Tibial nerve (tissue), 4 donors: ENCODE results near the gene NBAS. TPM values are rescaled to one million over a fixed set of nuclear protein-coding genes. Genes with fewer than 3 reads are reported as not detected.

Experiments used
- DNase-seq, 2 donors: peaks; one replicate each; pipeline ENCODE4 v3.0.0-alpha.2; 2019; ENCODE audit warnings: low spot score in 2 of 2
- H3K27ac ChIP-seq, 4 donors: fragments of 200-600 bp; sonication (generic) in 3 of 4; one replicate each; pipeline ENCODE4 v1.5.1; 2017 to 2019; ENCODE audit warnings: mild to moderate bottlenecking in 1 of 4
- H3K27me3 ChIP-seq, 2 donors: fragments of 200-600 bp; sonication (generic) in 1 of 2; one replicate each; pipeline versions ENCODE4 v1.5.1 to v1.6.0; 2017 to 2019
- H3K36me3 ChIP-seq, 3 donors: fragments of 200-600 bp; sonication (generic); one replicate each; pipeline ENCODE4 v1.5.1; 2018 to 2019
- H3K4me1 ChIP-seq, 4 donors: fragments of 200-600 bp; sonication (generic) in 3 of 4; one replicate each; pipeline ENCODE4 v1.5.1; 2017 to 2019
- H3K4me3 ChIP-seq, 4 donors: fragments of 200-600 bp; sonication (generic) in 3 of 4; one replicate each; pipeline ENCODE4 v1.5.1; 2017 to 2019; ENCODE audit warnings: mild to moderate bottlenecking in 1 of 4, moderate library complexity in 1 of 4
- H3K9me3 ChIP-seq, 4 donors: fragments of 200-600 bp; sonication (generic) in 3 of 4; one replicate each; pipeline ENCODE4 v1.5.1; 2017 to 2019
- CTCF ChIP-seq, 5 experiments: fragments of 200-600 bp in 3 of 5; fragments of 450-650 bp in 2 of 5; sonication (generic) in 3 of 5; IDR thresholded peaks; one replicate each; pipeline ENCODE4 v1.5.1; 2016 to 2019; ENCODE audit warnings: antibody characterized with exemption in 5 of 5, mild to moderate bottlenecking in 3 of 5, moderate library complexity in 2 of 5
- EP300 ChIP-seq, 2 donors: sonication (generic); formaldehyde crosslinking; IDR thresholded peaks; one replicate each; pipeline ENCODE4 v1.6.1; 2017; ENCODE audit warnings: antibody characterized with exemption in 2 of 2, mild to moderate bottlenecking in 1 of 2
- POLR2A ChIP-seq, 2 donors: fragments of 450-650 bp; IDR thresholded peaks; one replicate each; pipeline ENCODE4 v1.6.1; 2017; ENCODE audit warnings: antibody characterized with exemption in 2 of 2, mild to moderate bottlenecking in 2 of 2, moderate library complexity in 2 of 2
- WGBS, 2 donors: methylation state at CpG; one replicate each; pipeline ENCODE4 v1.1.5; 2018; 5-methylcytosine and 5-hydroxymethylcytosine counted together
- total RNA-seq, 4 donors: library from RNA; depleted of rRNA; stranded (reverse); fragments of >200 nt; gene quantifications; one replicate each; pipeline ENCODE4 v1.1.0, GENCODE V29; 2016

NBAS gene
- total RNA-seq, 4 donors from 2014 or later: 49.0 to 59.1 (median 55.1) TPM

DNA sequence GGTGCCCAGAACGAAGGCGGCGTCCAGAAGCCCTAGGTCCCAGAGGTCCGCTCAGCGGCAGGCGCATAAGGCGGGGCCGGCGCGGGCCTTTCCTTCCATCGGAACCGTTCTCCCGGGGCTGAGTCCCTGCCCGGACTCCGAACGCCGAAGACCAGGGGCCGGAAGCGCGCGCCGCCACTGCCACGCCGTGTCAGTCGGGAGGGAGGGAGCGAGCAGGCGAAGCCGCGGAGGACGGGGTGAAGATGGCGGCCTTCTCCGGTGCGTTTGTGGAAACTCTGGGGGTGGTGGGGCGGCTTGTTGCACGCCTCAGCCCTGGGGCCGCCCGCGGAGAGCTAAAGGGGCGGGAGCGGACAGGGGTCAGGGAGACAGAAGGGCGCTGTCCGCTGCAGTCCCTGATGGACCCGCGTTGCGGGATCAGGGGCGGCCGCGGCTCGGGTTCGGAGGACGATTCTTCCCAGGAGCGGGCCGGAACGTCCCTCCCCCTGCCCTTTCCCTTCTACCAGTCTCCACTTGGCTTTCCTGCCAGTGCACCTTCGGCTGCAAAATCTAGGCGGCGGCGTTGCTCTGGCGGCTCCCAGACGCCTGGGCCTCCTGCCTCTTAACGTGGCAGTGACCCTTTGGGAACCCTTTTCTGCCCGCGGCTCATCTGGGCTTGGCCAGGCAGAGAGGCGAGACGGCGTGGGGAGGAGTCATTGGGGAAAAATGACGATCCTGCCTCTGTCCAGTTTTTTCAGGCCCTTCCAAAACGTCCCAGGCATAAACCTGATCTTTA, 30.7 kb upstream of the NBAS start, which contains the start of gene DDX1:
Gene DDX1, plus strand, starts transcription at position 177 of the 772 bp plus-strand sequence. Its CDS starts 66 bp downstream, at position 243.
- WGBS, 2 donors: 0 to 1% methylated on average over 39 to 40 of the region's 68 CpGs

GRCh38 chr2:15591373-15591691, 30.2 kb upstream of the NBAS start:
- H3K4me3 ChIP-seq: peak overlapping the region; percentile 81 to 92 (median 84)
- TF ChIP-seq EP300 (IDR thresholded peaks at IDR 0.05): no peak
- H3K27ac ChIP-seq: peak overlapping the region; percentile 64 to 95 (median 88)
- 17 to 21% methylated on average over 7 of the region's 7 CpGs for WGBS, 2 donors
- H3K27me3 ChIP-seq: no peaks in the 10 kb centered on the region
- no peak for DNase-seq
- no peaks in the 10 kb centered on the region for H3K9me3 ChIP-seq
- peaks cover 0 to 8% (median 0%) of the 10 kb centered on the region in 3 donors for H3K36me3 ChIP-seq
- peaks cover 0 to 32% (median 6%) of the 10 kb centered on the region in 4 donors for H3K4me1 ChIP-seq

More for the DNA sequence above, 30.7 kb upstream of the NBAS start, which contains the start of gene DDX1:
- Histone ChIP-seq H3K9me3 (no peaks in the 10 kb centered on the region), H3K27ac (peak within 1 kb of the TSS; percentile 64 to 95 (median 88)), H3K27me3 (no peaks in the 10 kb centered on the region), H3K4me1 (peaks cover 0 to 32% (median 6%) of the 10 kb centered on the region in 4 donors), H3K4me3 (peak within 1 kb of the TSS; percentile 81 to 92 (median 84)), H3K36me3 (peaks cover 0 to 14% (median 0%) of the 10 kb centered on the region in 3 donors)
- TF ChIP-seq POLR2A (IDR thresholded peaks at IDR 0.05) (peak in 1 of 2 donors; percentile 56), CTCF (IDR thresholded peaks at IDR 0.05) (peak in 1 of 5 experiments; percentile 27), EP300 (IDR thresholded peaks at IDR 0.05) (peak; percentile 52 to 95)
- peak; percentile 69 to 70 for DNase-seq

DNA sequence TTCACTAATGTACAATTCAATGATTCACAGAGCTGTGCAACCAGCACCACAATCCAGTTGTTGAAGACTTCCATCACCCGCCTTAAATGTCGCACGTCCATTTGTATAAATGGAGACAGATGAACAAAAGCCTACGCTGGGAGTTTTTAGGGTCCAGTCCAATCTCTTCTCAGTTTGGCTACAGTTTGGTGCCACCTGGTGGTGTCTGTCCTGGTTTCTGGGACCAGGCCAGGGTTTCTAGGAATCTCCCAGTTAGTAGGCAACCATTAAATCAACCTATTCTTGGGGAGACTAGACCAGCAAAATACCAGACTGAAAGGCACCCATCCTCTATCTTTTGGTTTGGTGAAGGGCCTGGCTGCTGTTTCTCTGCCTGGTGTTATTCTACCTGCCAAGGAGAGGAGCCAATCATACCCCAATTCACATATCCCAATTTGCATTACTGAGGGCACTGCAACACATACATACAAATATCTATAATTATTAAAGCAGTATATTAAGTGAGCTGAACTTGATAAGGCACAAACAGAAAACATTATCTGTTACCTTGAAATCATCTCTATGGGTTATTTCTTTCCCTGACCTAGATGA, 27.3 kb upstream of the NBAS start:
- peaks cover 0 to 17% (median 4%) of the 10 kb centered on the region in 4 donors for H3K4me1 ChIP-seq
- no peaks in the 10 kb centered on the region for H3K36me3 ChIP-seq
- 23 to 25% methylated on average over 4 of the region's 4 CpGs for WGBS, 2 donors
- TF ChIP-seq CTCF (IDR thresholded peaks at IDR 0.05) (peak; percentile 8 to 36 (median 13)), EP300 (IDR thresholded peaks at IDR 0.05) (no peak), POLR2A (IDR thresholded peaks at IDR 0.05) (no peak)
- DNase-seq: peak; percentile 16 to 55
- H3K27me3 ChIP-seq: no peaks in the 10 kb centered on the region
- no peak overlapping the region for H3K27ac ChIP-seq
- no peaks in the 10 kb centered on the region for H3K9me3 ChIP-seq
- H3K4me3 ChIP-seq: no peak overlapping the region

- Histone ChIP-seq H3K4me3 (no peak overlapping the region), H3K9me3 (no peaks in the 10 kb centered on the region), H3K4me1 (no peaks in the 10 kb centered on the region), H3K27ac (no peak overlapping the region), H3K36me3 (no peaks in the 10 kb centered on the region), H3K27me3 (no peaks in the 10 kb centered on the region)
- no peak for TF ChIP-seq POLR2A (IDR thresholded peaks at IDR 0.05)
- no peak for TF ChIP-seq CTCF (IDR thresholded peaks at IDR 0.05)
- TF ChIP-seq EP300 (IDR thresholded peaks at IDR 0.05): no peak
- 85% methylated on average over 2 of the region's 2 CpGs for WGBS, 2 donors
- DNase-seq: no peak
These were observed 23.8 kb upstream of the NBAS start for GRCh38 chr2:15584767-15585469.

GRCh38 chr2:15584316-15584715, 23.2 kb upstream of the NBAS start:
- Histone ChIP-seq H3K4me3 (no peak overlapping the region), H3K9me3 (no peaks in the 10 kb centered on the region), H3K27me3 (no peaks in the 10 kb centered on the region), H3K27ac (no peak overlapping the region), H3K4me1 (no peaks in the 10 kb centered on the region), H3K36me3 (no peaks in the 10 kb centered on the region)
- TF ChIP-seq CTCF (IDR thresholded peaks at IDR 0.05) (no peak), POLR2A (IDR thresholded peaks at IDR 0.05) (no peak), EP300 (IDR thresholded peaks at IDR 0.05) (no peak)
- no peak for DNase-seq
